ENCODE data around the gene APBA3. TPM values are rescaled to one million over a fixed set of nuclear protein-coding genes. Genes with fewer than 3 reads are reported as not detected.
A peak's percentile ranks its signal among the peaks of the same experiment; 100 is the strongest.

APBA3 gene
- total RNA-seq, 1 donor from 2014 or later, result 18.2 TPM

- no peak overlapping the region for H3K4me3 ChIP-seq
- H3K36me3 ChIP-seq, result peaks cover 75% of the 10 kb centered on the region
- peak in 1 of 2 donors; percentile 24 for ATAC-seq
- no peak for DNase-seq
- no peaks in the 10 kb centered on the region for H3K9me3 ChIP-seq
- H3K27ac ChIP-seq, result no peak overlapping the region
- intact Hi-C loops (cut with DNase I), result no loop called here
- TF ChIP-seq CTCF (IDR thresholded peaks at IDR 0.05), result no peak
- H3K27me3 ChIP-seq (ENCODE audit: low read depth), result no peaks in the 10 kb centered on the region
- no peaks in the 10 kb centered on the region for H3K4me1 ChIP-seq
Measured at GRCh38 chr19:3753631-3754410, 7.7 kb downstream of the APBA3 start.

GRCh38 chr19:3752492-3752891 lies 9.0 kb downstream of the APBA3 start:
- Histone ChIP-seq H3K27ac (no peak overlapping the region), H3K4me3 (no peak overlapping the region), H3K36me3 (peaks cover 65% of the 10 kb centered on the region), H3K9me3 (no peaks in the 10 kb centered on the region), H3K27me3 (ENCODE audit: low read depth) (no peaks in the 10 kb centered on the region), H3K4me1 (no peaks in the 10 kb centered on the region)
- ATAC-seq (no peak), DNase-seq (no peak)
- TF ChIP-seq CTCF (IDR thresholded peaks at IDR 0.05), result no peak
- intact Hi-C loops (cut with DNase I), result no loop called here

GRCh38 chr19:3751236-3751635 lies 10.3 kb downstream of the APBA3 start:
- no peak for TF ChIP-seq CTCF (IDR thresholded peaks at IDR 0.05)
- no peak overlapping the region for H3K27ac ChIP-seq
- H3K27me3 ChIP-seq (ENCODE audit: low read depth), result no peaks in the 10 kb centered on the region
- ATAC-seq (no peak), DNase-seq (no peak)
- intact Hi-C loops (cut with DNase I), result no loop called here
- peaks cover 55% of the 10 kb centered on the region for H3K36me3 ChIP-seq
- no peak overlapping the region for H3K4me3 ChIP-seq
- H3K4me1 ChIP-seq, result no peaks in the 10 kb centered on the region
- no peaks in the 10 kb centered on the region for H3K9me3 ChIP-seq

- H3K27ac ChIP-seq, result no peak overlapping the region
- no peak overlapping the region for H3K4me3 ChIP-seq
- ATAC-seq, result no peak
- DNase-seq, result no peak
- no peaks in the 10 kb centered on the region for H3K4me1 ChIP-seq
- no peaks in the 10 kb centered on the region for H3K9me3 ChIP-seq
- peaks cover 53% of the 10 kb centered on the region for H3K36me3 ChIP-seq
- H3K27me3 ChIP-seq (ENCODE audit: low read depth), result no peaks in the 10 kb centered on the region
- TF ChIP-seq CTCF (IDR thresholded peaks at IDR 0.05), result no peak
- intact Hi-C loops (cut with DNase I), result no loop called here
Measured at GRCh38 chr19:3750211-3750610, 11.3 kb downstream of the APBA3 start.

- intact Hi-C loops (cut with DNase I), result no loop called here
- Histone ChIP-seq H3K9me3 (no peaks in the 10 kb centered on the region), H3K36me3 (peaks cover 53% of the 10 kb centered on the region), H3K27ac (no peak overlapping the region), H3K27me3 (ENCODE audit: low read depth) (no peaks in the 10 kb centered on the region), H3K4me3 (no peak overlapping the region), H3K4me1 (no peaks in the 10 kb centered on the region)
- ATAC-seq (no peak), DNase-seq (no peak)
- TF ChIP-seq CTCF (IDR thresholded peaks at IDR 0.05), result no peak
Measured at GRCh38 chr19:3748965-3749364, 12.5 kb downstream of the APBA3 start.
